GM18951 (cell line): Measurements from ENCODE around the gene DOCK11.
"Not testable (repeated sequence)": the region's sequence is repeated elsewhere in the genome, so short reads cannot be mapped to it uniquely, and the experiment has no call there.

Experiments used
- POLR2A ChIP-seq: IDR thresholded peaks from 4 replicates; pipeline ENCODE4 v1.6.1; 2011; ENCODE audit warnings: mild to moderate bottlenecking; ENCODE audit not compliant: insufficient read length, insufficient read depth; ENCODE audit errors: extremely low read depth
- in situ Hi-C: fragments of 300-500 bp; cut with MboI; formaldehyde crosslinking; loops from one replicate; pipeline ENCODE4 v1.12.0; 2022; ENCODE audit warnings: low sequenced_read_pairs, mixed read lengths, inconsistent platforms; ENCODE audit not compliant: unreplicated experiment

DOCK11 gene

DNA sequence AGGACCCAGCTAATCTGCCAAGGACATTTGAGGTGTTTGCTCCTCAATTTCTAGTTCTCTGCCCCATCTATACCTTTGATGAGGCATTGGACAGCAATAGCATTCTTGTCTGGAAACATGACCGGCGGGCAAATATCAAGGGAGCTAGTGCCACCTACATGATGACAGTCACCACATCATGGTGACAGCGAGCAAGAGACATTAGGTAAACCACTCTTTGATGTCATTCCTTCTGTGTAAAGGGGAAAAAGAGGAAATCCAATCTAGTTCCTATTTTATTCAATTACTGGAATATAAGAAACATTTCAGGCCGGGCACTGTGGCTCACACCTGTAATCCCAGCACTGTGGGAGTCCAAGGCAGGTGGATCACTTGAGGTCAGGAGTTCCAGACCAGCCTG lies 211.1 kb downstream of the DOCK11 start:
- TF ChIP-seq POLR2A, result no peak
- in situ Hi-C loops, result no loop called here

DNA sequence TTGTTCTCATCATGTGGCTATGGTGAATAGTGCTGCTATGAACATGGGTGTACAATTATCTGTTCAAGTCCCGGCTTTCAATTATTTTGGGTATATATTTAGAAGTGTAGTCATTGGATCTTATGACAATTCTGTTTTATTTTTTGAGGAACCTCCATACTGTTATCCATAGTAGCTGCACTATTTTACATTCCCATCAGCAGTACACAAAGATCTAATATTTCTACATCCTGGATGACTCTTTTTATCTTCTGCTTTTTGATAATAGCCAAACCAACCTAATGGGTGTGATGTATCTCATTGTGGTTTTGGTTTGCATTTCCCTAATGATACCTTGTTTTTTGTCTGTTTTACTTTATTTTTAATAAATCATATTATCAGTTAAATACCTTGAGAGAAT lies 218.9 kb downstream of the DOCK11 start:
- no peak for TF ChIP-seq POLR2A
- in situ Hi-C loops, result no loop called here

DNA sequence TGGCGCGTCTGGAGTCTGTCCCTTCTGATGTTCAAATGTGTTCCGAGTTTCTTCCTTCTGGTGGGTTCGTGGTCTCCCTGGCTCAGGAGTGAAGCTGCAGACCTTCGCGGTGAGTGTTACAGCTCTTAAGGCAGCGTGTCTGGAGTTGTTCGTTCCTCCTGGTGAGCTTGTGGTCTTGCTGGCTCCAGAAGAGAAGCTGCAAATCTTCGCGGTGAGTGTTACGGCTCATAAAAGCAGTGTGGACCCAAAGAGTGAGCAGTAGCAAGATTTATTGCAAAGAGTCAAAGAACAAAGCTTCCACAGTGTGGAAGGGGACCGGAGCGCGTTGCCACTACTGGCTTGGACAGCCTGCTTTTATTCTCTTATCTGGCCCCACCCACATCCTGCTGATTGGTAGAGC lies 220.3 kb downstream of the DOCK11 start:
- in situ Hi-C loops, result not testable (repeated sequence)

DNA sequence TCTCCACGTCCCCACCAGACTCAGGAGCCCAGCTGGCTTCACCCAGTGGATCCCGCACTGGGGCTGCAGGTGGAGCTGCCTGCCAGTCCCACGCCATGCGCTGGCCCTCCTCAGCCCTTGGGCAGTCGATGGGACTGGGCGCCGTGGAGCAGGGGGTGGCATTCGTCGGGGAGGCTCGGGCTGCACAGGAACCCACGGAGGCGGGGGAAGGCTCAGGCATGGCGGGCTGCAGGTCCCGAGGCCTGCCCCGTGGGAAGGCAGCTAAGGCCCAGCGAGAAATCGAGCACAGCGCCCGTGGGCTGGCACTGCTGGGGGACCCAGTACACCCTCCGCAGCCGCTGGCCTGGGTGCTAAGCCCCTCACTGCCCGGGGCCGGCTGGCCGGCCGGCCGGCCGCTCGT lies 221.2 kb downstream of the DOCK11 start:
- in situ Hi-C loops, result not testable (repeated sequence)

DNA sequence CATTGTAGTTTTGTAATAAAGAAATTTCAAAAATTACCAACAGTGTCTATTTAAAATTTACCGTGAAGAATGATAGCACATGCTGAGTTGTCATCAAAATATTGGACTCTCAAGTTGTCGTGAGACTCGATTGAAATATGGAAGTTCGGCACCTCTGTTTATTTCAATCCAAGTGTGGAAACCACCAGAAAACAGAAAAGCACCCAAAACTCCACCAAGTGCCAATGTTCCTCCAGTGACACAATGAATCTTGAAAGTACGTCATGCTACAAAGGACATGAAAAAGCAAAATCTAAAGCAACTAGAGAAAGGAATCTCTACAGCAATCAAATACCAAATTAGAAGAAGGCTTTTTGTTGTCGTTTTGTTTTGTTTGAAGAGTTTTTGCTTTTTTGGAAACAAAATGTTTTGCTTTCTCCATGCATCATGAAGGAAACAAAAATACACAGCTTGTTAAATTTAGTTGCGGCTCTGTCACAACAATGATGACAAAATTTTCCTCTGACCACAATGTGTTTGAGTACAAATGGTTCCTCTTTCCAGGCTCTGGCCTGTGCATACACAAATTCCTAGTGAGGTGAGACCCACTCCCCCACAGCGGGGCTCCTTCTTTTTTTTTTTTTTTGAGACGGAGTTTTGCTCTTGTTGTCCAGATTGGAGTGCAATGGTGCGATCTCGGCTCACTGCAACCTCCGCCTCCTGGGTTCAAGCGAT lies 222.2 kb downstream of the DOCK11 start:
- in situ Hi-C loops, result no loop called here
- no peak for TF ChIP-seq POLR2A

DNA sequence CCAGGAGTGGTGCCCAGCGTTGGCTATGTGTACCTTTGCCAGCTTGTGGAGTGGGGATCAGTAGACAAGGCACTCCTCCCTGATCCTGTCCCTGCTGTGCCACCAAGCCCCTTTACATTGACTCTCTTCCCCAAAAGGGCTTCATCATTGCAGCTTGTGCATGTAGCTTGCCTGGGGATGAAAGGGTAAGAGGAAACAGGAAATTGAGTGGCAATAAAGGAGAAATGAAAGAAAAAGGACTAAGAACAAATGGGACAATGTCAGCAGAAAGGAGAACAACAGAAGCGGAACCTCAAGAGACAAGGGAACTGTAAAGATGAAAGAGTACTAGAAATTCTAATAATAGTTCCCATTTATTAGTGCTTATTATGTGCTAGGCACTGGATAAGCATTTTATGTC lies 223.1 kb downstream of the DOCK11 start:
- in situ Hi-C loops, result no loop called here
- no peak for TF ChIP-seq POLR2A

DNA sequence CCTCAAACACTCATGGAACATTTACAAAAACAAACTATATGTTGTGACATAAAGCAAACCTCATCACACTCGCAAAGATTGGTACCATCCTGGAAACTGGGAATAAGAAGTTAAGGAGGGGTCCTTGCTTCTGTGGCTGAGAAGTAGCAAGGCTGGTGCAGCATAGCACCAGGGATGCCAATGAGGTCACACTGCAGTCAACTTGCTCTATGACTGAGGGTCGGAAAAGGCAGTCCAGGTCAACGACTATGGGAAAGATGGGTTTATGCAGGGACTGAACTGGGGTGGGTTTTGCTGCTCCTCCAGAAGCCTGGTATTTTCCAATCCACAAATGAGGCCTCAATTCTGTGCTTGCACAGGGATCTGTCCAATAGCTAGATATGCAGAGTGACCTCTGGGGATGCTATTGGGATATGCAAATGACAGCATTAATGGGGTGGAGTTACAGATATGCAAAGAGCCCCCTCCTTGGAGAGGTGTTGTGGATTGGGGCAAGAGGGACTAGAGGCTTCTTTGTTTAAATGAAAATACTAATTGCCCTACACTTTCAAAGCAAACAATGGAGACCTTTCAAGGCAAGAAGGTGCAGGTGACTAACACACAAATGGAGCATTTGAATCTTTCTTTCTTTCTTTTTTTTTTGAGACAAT lies 224.6 kb downstream of the DOCK11 start:
- in situ Hi-C loops, result no loop called here
- TF ChIP-seq POLR2A, result no peak

DNA sequence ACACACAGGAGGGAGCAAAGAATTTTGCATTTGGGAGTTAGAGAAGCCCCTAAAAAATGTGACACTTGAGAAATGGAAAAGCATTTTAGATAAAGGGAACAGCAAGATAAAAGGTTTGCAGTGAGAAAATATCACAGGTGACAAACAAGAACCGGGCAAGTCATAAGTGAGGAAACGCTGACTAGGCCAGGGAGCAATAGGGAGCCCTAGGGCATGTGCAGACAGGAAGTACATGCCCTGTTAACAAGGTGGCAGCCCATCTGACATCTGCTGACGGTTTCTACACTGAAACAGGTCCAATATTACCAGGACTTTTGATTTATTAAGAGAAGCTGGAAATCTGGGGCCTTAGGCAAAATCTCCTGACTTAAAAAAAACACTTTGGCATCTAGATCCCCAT lies 227.8 kb downstream of the DOCK11 start:
- in situ Hi-C loops, result no loop called here
- TF ChIP-seq POLR2A, result no peak

DNA sequence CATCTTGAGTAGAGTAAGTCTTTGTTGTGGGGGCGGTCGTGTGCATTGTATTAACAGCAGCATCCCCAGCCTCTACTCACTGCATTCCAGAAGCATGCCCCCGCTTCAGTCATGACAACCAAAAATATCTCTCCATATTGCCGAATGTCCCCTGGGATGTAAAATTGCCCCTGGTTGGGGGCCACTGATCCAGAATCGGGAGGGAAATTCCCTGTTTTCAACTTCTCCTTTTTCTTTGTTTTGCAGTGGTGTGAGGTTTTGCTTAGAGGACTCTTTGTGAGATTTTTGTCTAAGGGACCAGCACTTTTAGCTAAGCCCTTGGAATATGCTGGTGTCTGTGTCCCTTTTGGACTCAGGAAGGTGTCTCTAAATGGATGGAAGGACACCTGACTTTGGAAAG lies 228.8 kb downstream of the DOCK11 start:
- no peak for TF ChIP-seq POLR2A
- in situ Hi-C loops, result no loop called here

DNA sequence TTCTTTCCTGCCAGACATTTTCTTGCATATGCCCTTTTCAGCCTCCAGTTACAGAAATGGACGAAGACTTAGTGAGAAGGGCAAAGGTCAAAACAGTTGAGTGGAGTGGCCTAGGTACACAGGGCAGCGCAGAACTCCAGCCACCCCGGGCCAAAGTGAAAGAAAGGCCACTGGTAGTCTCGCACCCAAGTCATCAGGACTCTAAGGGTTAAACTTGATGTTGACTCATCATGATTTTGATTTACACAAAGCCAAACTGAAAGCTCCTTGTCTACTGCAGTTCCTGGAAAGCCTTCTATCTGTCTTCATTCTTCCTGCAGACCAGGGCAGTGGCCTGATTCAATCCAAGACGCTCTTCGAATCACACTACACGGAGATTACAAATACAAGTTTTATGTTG lies 229.2 kb downstream of the DOCK11 start:
- no peak for TF ChIP-seq POLR2A
- in situ Hi-C loops, result no loop called here

DNA sequence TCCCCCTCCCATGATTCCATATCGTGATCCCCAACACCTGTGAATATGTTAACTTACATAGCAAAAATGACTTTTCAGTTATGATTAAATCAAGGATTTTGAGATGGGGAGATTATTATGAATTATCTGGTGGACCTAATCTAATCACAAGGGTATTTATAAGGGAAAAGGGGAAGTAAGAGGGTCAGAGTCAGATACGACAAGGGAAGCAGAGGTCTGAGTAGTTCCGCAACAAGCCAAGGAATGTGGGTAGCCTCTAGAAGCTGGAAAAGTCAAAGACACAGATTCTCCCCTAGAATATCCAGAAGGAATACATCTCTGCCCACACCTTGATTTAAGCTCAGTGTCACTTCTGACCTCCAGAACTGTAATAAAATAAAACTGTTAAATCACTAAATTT lies 230.8 kb downstream of the DOCK11 start:
- TF ChIP-seq POLR2A, result no peak
- in situ Hi-C loops, result no loop called here

DNA sequence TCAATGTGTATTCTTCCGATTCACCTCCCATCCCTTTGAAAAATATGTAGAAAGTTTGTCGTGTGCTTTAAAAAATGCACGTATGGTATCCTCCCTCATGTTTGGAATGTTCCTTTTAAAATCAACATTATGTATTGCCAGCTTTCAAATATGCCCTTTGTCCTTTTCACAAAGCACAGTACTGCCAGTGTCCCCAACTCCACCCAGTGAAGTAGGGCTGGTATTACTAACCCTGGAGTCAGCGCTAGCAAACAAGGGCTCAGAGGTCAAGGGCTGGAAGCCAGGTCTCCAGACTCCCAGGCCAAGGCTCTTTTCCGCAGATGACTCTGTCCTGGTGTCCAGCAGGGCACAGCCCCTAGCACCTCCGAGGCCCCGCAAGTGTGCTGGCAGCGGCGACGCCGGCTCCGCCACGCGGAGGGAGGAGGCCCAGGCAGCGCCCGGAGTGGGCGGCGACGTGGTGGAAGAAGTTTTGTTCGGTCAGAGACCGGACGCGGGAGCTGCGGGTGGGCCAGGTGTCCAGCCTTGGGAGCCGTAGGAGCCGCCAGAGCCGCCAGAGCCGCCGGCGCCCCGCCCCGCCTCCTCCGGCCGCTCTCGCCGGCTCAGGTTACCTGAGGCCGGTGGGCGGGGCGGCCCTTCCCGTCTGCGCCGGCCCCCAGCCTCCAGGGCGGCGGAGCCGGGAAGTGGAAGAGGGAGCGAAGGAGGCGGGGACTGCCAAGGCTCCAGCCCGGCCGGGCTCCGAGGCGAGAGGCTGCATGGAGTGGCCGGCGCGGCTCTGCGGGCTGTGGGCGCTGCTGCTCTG lies 231.5 kb downstream of the DOCK11 start, which contains the start of gene IL13RA1:
TSS of gene IL13RA1 (plus strand) at position 720 of the 799 bp plus-strand sequence. CDS start at position 753, 33 bp downstream.
- no peak for TF ChIP-seq POLR2A
- in situ Hi-C loops, result no loop called here

DNA sequence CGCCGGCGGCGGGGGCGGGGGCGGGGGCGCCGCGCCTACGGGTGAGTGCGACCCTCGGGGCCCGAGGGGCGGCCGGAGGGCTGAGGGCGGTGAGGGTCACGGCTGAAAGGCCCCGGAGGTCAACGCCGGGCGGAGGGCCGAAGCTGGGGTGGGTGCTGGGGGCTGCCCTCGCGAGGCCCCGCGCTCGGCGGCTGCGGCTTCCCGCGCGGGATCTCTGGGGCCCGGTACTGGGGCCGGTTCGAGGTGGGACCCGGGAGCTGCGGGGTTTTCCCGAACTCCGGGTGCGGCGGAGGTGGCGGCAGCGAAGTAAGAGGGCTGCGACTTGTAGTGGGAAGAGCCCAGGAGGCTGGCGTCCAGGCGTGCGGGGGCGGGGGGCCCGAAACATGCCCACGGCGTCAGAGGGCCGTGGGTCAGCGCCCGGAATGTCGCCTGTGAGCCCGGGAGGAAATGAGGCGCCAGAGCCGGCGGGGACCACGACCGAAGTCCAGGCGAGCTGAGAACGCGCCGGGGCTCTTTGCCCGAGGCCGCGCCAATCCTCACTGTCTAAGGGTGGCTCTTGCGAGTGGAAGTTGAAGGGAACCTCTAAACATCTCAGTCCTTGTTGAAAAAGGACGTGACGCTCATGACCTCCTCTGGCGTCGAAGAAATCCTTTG lies 232.2 kb downstream of the DOCK11 start:
- in situ Hi-C loops, result no loop called here
- no peak for TF ChIP-seq POLR2A
